Activated CD8-positive, alpha-beta memory T cell treated with anti-CD3 and anti-CD28 coated beads for 1 hour (primary cell): ENCODE data around the gene PLXNA4.

ENCODE experiments used
- DNase-seq, 2 donors: peaks; one replicate each; pipeline ENCODE4 v3.0.0-alpha.2; 2020; ENCODE audit warnings: low read depth in 1 of 2; ENCODE audit errors: extremely low read depth in 1 of 2

Gene PLXNA4

GRCh38 chr7:132446260-132446659 lies 130.0 kb downstream of the PLXNA4 start:
- DNase-seq, result no peak

GRCh38 chr7:132443761-132444520 lies 132.3 kb downstream of the PLXNA4 start:
- DNase-seq, result no peak

- no peak for DNase-seq
Measured at GRCh38 chr7:132441935-132442334, 134.3 kb downstream of the PLXNA4 start.

- DNase-seq, result no peak
Measured at GRCh38 chr7:132440151-132440550, 136.1 kb downstream of the PLXNA4 start.

- DNase-seq, result no peak
Measured at GRCh38 chr7:132438926-132439325, 137.3 kb downstream of the PLXNA4 start.

GRCh38 chr7:132437730-132438129 lies 138.5 kb downstream of the PLXNA4 start:
- no peak for DNase-seq

GRCh38 chr7:132436121-132436520 lies 140.1 kb downstream of the PLXNA4 start:
- DNase-seq, result no peak

- DNase-seq, result no peak
Measured at GRCh38 chr7:132435016-132435990, 141.0 kb downstream of the PLXNA4 start.

GRCh38 chr7:132434041-132434440 lies 142.2 kb downstream of the PLXNA4 start:
- no peak for DNase-seq

GRCh38 chr7:132433301-132433700 lies 143.0 kb downstream of the PLXNA4 start:
- DNase-seq, result no peak

GRCh38 chr7:132430861-132431822 lies 145.1 kb downstream of the PLXNA4 start:
- DNase-seq, result peak; percentile 11 to 20

GRCh38 chr7:132430041-132430855 lies 146.0 kb downstream of the PLXNA4 start:
- DNase-seq, result no peak

- no peak for DNase-seq
Measured at GRCh38 chr7:132429181-132429580, 147.1 kb downstream of the PLXNA4 start.

GRCh38 chr7:132428247-132428919 lies 147.9 kb downstream of the PLXNA4 start:
- no peak for DNase-seq

- no peak for DNase-seq
Measured at GRCh38 chr7:132425942-132426341, 150.3 kb downstream of the PLXNA4 start.

GRCh38 chr7:132424821-132425724 lies 151.2 kb downstream of the PLXNA4 start:
- no peak for DNase-seq

- DNase-seq, result no peak
Measured at GRCh38 chr7:132424277-132424676, 152.0 kb downstream of the PLXNA4 start.

- DNase-seq, result no peak
Measured at GRCh38 chr7:132423594-132424200, 152.6 kb downstream of the PLXNA4 start.
